GM18502 (cell line): ENCODE measurements around the gene GRIA1.
"Not testable (repeated sequence)": the region's sequence is repeated elsewhere in the genome, so short reads cannot be mapped to it uniquely, and the experiment has no call there.

Experiments
- ATAC-seq: cut with Tn5 transposase; IDR thresholded peaks from one replicate; pipeline ENCODE4 v1.9.1; 2021; ENCODE audit warnings: mild to moderate bottlenecking; ENCODE audit not compliant: unreplicated experiment, poor library complexity

The GRIA1 gene

GRCh38 chr5:153802050-153802821 is 311.8 kb downstream of the GRIA1 start:
- ATAC-seq, result no peak

GRCh38 chr5:153807801-153808200 is 317.3 kb downstream of the GRIA1 start:
- no peak for ATAC-seq

- ATAC-seq, result no peak
Measured at GRCh38 chr5:153809166-153809565, 318.7 kb downstream of the GRIA1 start.

GRCh38 chr5:153813901-153814300 is 323.4 kb downstream of the GRIA1 start:
- ATAC-seq, result no peak

GRCh38 chr5:153816870-153817269 is 326.4 kb downstream of the GRIA1 start:
- ATAC-seq, result no peak

GRCh38 chr5:153818626-153819025 is 328.2 kb downstream of the GRIA1 start:
- no peak for ATAC-seq

GRCh38 chr5:153823036-153823435 is 332.6 kb downstream of the GRIA1 start:
- no peak for ATAC-seq

- no peak for ATAC-seq
Measured at GRCh38 chr5:153824909-153825308, 334.4 kb downstream of the GRIA1 start.

GRCh38 chr5:153827397-153827796 is 336.9 kb downstream of the GRIA1 start:
- no peak for ATAC-seq

GRCh38 chr5:153829510-153830065 is 339.1 kb downstream of the GRIA1 start:
- ATAC-seq, result no peak

GRCh38 chr5:153831973-153832372 is 341.5 kb downstream of the GRIA1 start:
- peak; percentile 99 for ATAC-seq

GRCh38 chr5:153835891-153836515 is 345.5 kb downstream of the GRIA1 start:
- ATAC-seq, result no peak

GRCh38 chr5:153849303-153850113 is 359.0 kb downstream of the GRIA1 start:
- not testable (repeated sequence) for ATAC-seq

- ATAC-seq, result no peak
Measured at GRCh38 chr5:153860195-153860886, 369.9 kb downstream of the GRIA1 start.

GRCh38 chr5:153862906-153863305 is 372.4 kb downstream of the GRIA1 start:
- ATAC-seq, result not testable (repeated sequence)
